T-helper 2 cell treated with Interferon-gamma antibody and Interleukin-4, amounts not matched to agents 5 μg/mL and 100 μg/mL, for 36 hours (primary cell): Measurements from ENCODE around the gene CRMP1.
A peak's percentile ranks its signal among the peaks of the same experiment; 100 is the strongest.

ENCODE experiments used
- DNase-seq: peaks from one replicate; pipeline ENCODE4 v3.0.0; 2021; ENCODE audit warnings: low spot score
- H3K27ac Mint-ChIP-seq: one replicate; pipeline ENCODE4 v1.8.0; 2021; ENCODE audit warnings: mild to moderate bottlenecking, mixed read lengths
- H3K27me3 Mint-ChIP-seq: one replicate; pipeline ENCODE4 v1.8.0; 2021; ENCODE audit warnings: low read depth, mixed read lengths
- H3K36me3 Mint-ChIP-seq: one replicate; pipeline ENCODE4 v1.8.0; 2021; ENCODE audit warnings: low read depth, mixed read lengths
- H3K4me1 Mint-ChIP-seq: one replicate; pipeline ENCODE4 v1.8.0; 2021; ENCODE audit warnings: low read depth, mixed read lengths
- H3K4me3 Mint-ChIP-seq: one replicate; pipeline ENCODE4 v1.8.0; 2022; ENCODE audit warnings: mild to moderate bottlenecking, moderate library complexity, mixed read lengths
- H3K9me3 Mint-ChIP-seq: one replicate; pipeline ENCODE4 v1.8.0; 2021; ENCODE audit warnings: mixed read lengths

Gene CRMP1

DNA sequence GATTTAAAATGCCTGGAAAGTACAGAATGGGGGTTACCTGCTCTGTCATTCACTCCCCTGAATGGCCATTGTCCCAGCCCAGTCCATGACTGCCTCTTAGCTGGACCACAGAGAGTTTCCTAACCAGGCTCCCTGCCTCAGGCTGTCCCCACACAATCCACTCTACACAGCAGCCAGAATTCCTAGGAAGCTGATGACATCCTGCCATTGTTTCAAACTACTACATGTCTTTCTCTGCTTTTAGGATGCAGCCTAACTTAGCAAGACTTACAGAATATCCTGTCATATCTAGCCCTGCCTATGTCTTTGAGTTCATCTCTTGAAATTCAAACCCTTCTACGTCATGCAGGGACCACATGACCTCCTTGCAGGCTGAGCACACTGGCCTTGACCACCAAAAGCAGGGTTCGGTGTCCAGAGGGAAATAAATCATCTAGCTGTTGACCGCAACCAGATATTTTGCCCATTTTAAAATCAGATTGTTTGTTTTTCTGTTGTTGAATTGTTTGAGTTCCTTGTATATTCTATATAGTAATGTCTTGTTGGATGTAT, 16.1 kb upstream of the CRMP1 start:
- Mint-ChIP-seq H3K27me3 (no peaks in the 10 kb centered on the region), H3K36me3 (no peaks in the 10 kb centered on the region), H3K4me3 (no peak overlapping the region), H3K4me1 (no peaks in the 10 kb centered on the region), H3K27ac (no peak overlapping the region), H3K9me3 (peaks cover 13% of the 10 kb centered on the region)
- DNase-seq = no peak

DNA sequence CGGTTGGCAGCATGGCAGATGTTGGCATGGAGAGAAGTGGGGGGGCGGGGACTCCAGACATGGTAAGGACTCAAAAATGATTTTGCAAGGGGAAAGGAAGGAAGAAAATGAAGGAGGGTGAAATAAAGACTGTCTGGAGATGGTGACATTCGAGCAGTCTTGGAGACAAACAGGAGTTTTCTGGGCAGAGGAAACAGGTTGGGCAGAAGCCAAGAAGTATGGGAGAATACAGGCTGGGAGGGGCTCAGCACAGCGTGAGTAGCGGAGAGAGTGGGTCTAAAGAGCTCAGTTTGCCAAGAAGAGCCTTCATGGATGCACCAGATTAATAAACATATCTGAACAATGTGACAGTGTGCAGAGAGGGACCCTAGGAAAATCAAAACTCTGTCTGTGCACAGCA, 13.3 kb upstream of the CRMP1 start:
- Mint-ChIP-seq H3K27ac (no peak overlapping the region), H3K4me1 (no peaks in the 10 kb centered on the region), H3K9me3 (peaks cover 9% of the 10 kb centered on the region), H3K4me3 (no peak overlapping the region), H3K27me3 (no peaks in the 10 kb centered on the region), H3K36me3 (no peaks in the 10 kb centered on the region)
- no peak for DNase-seq

GRCh38 chr4:5905714-5906113, 12.8 kb upstream of the CRMP1 start:
- Mint-ChIP-seq H3K4me1 (no peaks in the 10 kb centered on the region), H3K27me3 (no peaks in the 10 kb centered on the region), H3K36me3 (no peaks in the 10 kb centered on the region), H3K9me3 (peaks cover 9% of the 10 kb centered on the region), H3K4me3 (no peak overlapping the region), H3K27ac (no peak overlapping the region)
- no peak for DNase-seq

GRCh38 chr4:5900844-5901243, 8.0 kb upstream of the CRMP1 start:
- H3K9me3 Mint-ChIP-seq = no peaks in the 10 kb centered on the region
- H3K4me3 Mint-ChIP-seq = no peak overlapping the region

GRCh38 chr4:5899881-5900280, 7.0 kb upstream of the CRMP1 start:
- no peak overlapping the region for H3K4me3 Mint-ChIP-seq
- peaks cover 3% of the 10 kb centered on the region for H3K27me3 Mint-ChIP-seq
- no peak for DNase-seq
- no peaks in the 10 kb centered on the region for H3K4me1 Mint-ChIP-seq
- no peak overlapping the region for H3K27ac Mint-ChIP-seq
- no peaks in the 10 kb centered on the region for H3K9me3 Mint-ChIP-seq
- no peaks in the 10 kb centered on the region for H3K36me3 Mint-ChIP-seq

More at GRCh38 chr4:5900844-5901243, 8.0 kb upstream of the CRMP1 start:
- no peaks in the 10 kb centered on the region for H3K36me3 Mint-ChIP-seq
- no peak overlapping the region for H3K27ac Mint-ChIP-seq
- DNase-seq = no peak
- no peaks in the 10 kb centered on the region for H3K4me1 Mint-ChIP-seq
- H3K27me3 Mint-ChIP-seq = no peaks in the 10 kb centered on the region

- Mint-ChIP-seq H3K4me1 (no peaks in the 10 kb centered on the region), H3K27me3 (peaks cover 7% of the 10 kb centered on the region), H3K36me3 (no peaks in the 10 kb centered on the region), H3K27ac (no peak overlapping the region), H3K4me3 (no peak overlapping the region), H3K9me3 (no peaks in the 10 kb centered on the region)
- no peak for DNase-seq
Observed at GRCh38 chr4:5899396-5899795, 6.5 kb upstream of the CRMP1 start.

- Mint-ChIP-seq H3K27me3 (peaks cover 19% of the 10 kb centered on the region), H3K27ac (no peak overlapping the region), H3K36me3 (no peaks in the 10 kb centered on the region), H3K4me1 (no peaks in the 10 kb centered on the region), H3K9me3 (no peaks in the 10 kb centered on the region), H3K4me3 (no peak overlapping the region)
- DNase-seq = no peak
Observed at GRCh38 chr4:5897674-5898073, 4.8 kb upstream of the CRMP1 start.

DNA sequence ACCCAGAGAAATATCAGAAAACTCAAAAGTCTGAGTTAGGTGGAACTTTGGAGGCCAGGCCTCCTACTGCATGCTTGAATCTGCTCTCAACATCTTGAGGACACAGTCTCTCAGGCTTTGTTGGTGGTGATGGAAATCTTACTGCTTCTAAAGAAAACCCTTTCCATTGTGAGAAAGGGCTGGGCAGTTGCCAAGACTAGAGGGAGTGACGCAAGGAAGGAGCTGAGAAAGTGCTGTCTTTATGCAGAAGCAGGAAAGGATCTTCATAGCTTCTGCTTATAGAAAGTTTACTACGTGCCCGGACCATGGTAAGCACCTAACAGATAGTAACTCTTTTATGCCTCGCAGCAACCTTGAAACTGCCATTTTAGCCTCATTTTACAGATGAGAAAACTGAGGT, 2.4 kb upstream of the CRMP1 start:
- Mint-ChIP-seq H3K27me3 (peaks cover 37% of the 10 kb centered on the region), H3K4me1 (no peaks in the 10 kb centered on the region), H3K9me3 (no peaks in the 10 kb centered on the region), H3K4me3 (no peak overlapping the region), H3K27ac (no peak overlapping the region), H3K36me3 (no peaks in the 10 kb centered on the region)
- DNase-seq = no peak

DNA sequence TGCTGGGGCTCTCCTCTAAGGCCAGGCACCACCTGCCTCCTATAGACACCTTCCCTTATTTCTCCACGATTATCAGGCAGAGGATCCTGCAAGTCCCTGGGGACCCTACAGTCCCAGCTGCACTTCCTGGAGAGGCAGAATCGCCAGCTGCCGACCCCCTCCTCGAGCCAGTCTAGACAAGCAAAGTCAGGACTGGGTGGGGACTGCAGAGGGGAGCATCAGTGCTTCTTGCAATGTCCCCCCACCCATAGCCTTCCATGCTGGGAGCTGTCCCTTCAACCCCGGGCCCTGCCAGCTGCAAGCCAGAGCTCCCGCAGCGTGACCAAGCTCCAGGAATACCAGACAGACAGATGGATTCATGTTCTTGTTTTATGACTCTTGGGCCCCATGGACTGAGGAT, 1.4 kb upstream of the CRMP1 start:
- Mint-ChIP-seq H3K27me3 (peaks cover 46% of the 10 kb centered on the region), H3K36me3 (no peaks in the 10 kb centered on the region), H3K4me1 (no peaks in the 10 kb centered on the region), H3K9me3 (no peaks in the 10 kb centered on the region), H3K4me3 (no peak overlapping the region), H3K27ac (no peak overlapping the region)
- DNase-seq = no peak

GRCh38 chr4:5893591-5893990, 705 bp upstream of the CRMP1 start:
- Mint-ChIP-seq H3K4me1 (no peaks in the 10 kb centered on the region), H3K9me3 (no peaks in the 10 kb centered on the region), H3K36me3 (no peaks in the 10 kb centered on the region), H3K27ac (no peak overlapping the region), H3K27me3 (peaks cover 53% of the 10 kb centered on the region), H3K4me3 (no peak overlapping the region)
- no peak for DNase-seq

DNA sequence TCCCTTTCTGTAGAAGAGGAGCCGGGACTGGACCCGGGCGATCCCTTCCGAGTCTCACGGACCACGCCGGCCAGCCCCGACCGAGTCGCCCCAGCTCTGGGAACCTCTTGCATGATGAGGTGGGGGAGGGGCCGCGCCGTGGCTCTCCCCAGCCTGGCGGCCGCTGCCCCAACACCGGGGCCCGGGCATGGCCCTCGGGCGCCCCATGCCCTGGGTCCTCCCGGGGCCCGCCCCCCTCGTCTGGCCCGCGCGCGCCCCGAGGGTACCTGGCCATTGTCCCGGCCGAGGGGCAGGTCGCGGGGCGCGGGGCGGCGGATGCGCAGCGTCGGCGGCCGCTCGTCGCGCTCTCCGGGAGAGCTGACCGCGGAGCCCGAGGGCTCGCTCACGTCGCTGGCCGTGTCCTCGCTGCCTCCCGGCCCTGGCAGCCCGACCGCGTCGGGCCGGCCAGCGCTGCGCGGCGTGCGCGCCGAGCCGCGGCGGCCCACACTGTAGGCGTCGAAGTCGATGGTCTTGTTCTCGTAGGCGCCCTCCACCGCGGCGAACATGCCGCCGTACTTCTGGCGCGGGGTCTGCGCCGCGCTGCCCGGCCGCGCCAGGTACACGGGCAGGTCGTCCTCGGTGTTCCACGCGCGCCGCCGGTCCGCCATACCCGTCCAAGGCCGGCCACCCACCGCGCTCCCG, 423 bp downstream of the CRMP1 start:
- Mint-ChIP-seq H3K27me3 (peaks cover 53% of the 10 kb centered on the region), H3K36me3 (no peaks in the 10 kb centered on the region), H3K9me3 (no peaks in the 10 kb centered on the region), H3K4me3 (no peak overlapping the region), H3K27ac (no peak overlapping the region), H3K4me1 (no peaks in the 10 kb centered on the region)
- DNase-seq = no peak

DNA sequence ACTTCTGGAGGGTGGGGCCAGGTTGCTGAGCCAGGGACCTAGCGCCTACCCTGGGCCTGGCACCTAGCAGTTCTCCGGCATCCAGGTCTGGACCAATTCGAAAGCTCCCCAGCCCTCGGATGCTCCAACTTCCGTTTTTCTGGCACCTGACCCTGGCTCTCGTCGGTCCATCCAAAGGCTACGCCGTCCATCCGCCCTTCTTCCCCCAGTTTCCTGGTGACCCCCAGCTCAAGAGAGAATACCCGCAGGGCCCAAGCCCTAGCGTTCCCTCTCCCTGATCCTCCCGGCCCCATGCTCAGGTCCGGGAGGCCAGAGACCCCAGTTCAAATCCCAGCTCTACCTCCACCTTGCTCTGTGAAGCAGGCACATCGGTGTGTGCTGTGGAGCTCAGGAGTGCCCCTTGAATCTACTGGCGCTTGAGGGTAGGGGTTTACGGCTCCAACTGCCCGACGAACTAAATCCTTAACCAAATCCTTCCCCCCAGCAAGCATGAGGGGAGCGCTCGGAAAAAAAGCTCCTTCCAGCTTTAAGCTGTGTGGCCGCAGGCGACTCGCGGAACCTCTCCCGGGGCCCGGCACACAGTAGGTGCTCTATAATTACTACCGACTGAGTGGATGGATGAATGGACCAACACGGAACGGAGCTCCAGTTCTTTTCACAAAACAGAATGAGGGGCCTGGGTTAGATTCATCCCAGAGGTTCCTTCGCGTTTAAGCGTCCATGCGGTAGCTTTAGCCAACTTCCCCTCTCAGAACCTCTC, 1.1 kb downstream of the CRMP1 start:
- peak overlapping the region; percentile 57 for H3K27ac Mint-ChIP-seq
- H3K4me3 Mint-ChIP-seq = no peak overlapping the region
- H3K27me3 Mint-ChIP-seq = peaks cover 59% of the 10 kb centered on the region

DNA sequence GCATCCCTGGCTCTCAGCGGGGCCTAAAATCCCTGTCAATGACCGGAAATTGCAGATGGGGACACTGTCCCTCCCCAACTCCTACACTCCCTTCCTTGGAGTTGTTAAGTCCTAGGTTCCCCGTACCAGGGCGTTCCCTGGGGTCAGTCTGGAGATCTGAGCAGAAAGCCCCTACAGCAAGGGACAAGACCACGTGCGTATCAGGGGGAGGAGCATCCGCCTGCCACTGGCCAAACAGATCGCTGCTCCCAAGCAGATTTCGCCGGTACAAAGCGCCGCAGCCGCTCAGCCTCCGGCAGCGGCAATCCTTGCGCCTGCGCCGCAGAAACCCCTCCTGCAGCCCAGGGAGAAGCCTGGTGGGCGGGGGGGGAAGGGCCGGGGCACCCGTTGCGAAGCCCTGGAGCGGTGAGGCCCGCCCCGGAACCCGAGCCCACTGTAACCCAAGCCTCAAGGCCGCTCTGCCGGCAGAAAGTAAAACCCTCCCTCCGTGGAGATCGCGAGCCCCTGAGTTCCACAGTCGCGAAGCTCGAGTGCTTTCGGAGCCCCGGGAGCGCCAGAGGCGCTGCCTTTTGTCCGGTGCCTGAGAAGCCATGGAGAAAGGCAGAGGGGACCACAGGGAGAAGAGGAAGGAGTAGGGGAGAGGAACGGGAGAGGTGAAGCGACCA, 2.7 kb downstream of the CRMP1 start:
- no peak overlapping the region for H3K27ac Mint-ChIP-seq
- no peaks in the 10 kb centered on the region for H3K36me3 Mint-ChIP-seq
- DNase-seq = no peak
- no peaks in the 10 kb centered on the region for H3K9me3 Mint-ChIP-seq
- no peaks in the 10 kb centered on the region for H3K4me1 Mint-ChIP-seq
- no peak overlapping the region for H3K4me3 Mint-ChIP-seq
- peaks cover 71% of the 10 kb centered on the region for H3K27me3 Mint-ChIP-seq

More for the DNA sequence above, 1.1 kb downstream of the CRMP1 start:
- DNase-seq = no peak
- Mint-ChIP-seq H3K36me3 (no peaks in the 10 kb centered on the region), H3K4me1 (no peaks in the 10 kb centered on the region), H3K9me3 (no peaks in the 10 kb centered on the region)
